Peyer's patch (tissue), 4 donors: ENCODE results near the gene BCL3.
A peak's percentile ranks its signal among the peaks of the same experiment; 100 is the strongest.

Source experiments
- POLR2A ChIP-seq, 2 donors: fragments of 450-650 bp; IDR thresholded peaks; one replicate each; pipeline ENCODE4 v1.5.1; 2017; ENCODE audit warnings: antibody characterized with exemption in 2 of 2, mild to moderate bottlenecking in 2 of 2, moderate library complexity in 2 of 2
- TF ChIP-seq, protein P1 (sequence below), 6 experiments: fragments of 450-650 bp in 4 of 6; fragments of 200-600 bp in 2 of 6; sonication (generic) in 1 of 6; IDR thresholded peaks; one replicate each; pipeline ENCODE4 v1.5.1; 2017 to 2019; ENCODE audit warnings: antibody characterized with exemption in 6 of 6, mild to moderate bottlenecking in 3 of 6, moderate library complexity in 1 of 6

DNA sequence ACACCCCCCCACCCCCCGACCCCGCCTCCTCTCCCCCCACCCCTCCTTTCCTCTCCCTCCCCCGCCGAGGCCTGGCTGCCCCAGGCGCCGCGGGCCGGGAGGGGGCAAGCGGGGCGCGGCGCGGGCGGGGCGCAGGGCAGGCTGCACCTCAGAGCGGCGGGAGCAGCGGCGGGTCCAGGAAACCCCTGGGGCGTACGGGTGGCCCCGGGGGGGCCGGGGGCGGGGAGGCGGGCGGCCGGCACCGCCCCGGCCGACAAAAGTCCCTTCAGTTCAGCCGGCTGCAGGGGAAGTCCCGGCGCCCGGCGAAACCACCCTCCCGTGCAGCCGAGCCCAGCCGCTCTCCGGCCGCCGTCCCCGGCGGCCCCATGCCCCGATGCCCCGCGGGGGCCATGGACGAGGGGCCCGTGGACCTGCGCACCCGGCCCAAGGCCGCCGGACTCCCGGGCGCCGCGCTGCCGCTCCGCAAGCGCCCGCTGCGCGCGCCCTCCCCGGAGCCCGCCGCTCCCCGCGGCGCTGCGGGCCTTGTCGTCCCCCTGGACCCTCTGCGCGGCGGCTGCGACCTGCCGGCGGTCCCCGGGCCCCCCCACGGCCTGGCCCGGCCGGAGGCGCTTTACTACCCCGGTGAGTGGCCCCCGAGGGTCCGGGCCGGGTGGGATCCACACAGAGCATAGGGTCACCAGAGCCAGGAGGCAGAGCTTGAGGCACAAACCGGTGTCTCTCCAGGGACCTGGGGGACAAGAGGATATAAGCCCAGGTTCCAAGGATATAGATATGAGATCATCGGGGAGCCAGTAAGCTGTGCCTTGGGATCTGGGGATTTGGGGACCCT, at the start of gene BCL3:
- TF ChIP-seq, protein P1, sequence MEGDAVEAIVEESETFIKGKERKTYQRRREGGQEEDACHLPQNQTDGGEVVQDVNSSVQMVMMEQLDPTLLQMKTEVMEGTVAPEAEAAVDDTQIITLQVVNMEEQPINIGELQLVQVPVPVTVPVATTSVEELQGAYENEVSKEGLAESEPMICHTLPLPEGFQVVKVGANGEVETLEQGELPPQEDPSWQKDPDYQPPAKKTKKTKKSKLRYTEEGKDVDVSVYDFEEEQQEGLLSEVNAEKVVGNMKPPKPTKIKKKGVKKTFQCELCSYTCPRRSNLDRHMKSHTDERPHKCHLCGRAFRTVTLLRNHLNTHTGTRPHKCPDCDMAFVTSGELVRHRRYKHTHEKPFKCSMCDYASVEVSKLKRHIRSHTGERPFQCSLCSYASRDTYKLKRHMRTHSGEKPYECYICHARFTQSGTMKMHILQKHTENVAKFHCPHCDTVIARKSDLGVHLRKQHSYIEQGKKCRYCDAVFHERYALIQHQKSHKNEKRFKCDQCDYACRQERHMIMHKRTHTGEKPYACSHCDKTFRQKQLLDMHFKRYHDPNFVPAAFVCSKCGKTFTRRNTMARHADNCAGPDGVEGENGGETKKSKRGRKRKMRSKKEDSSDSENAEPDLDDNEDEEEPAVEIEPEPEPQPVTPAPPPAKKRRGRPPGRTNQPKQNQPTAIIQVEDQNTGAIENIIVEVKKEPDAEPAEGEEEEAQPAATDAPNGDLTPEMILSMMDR (IDR thresholded peaks at IDR 0.05), result peak in 1 of 6 experiments; percentile 9
- TF ChIP-seq POLR2A (IDR thresholded peaks at IDR 0.05), result peak; percentile 52 to 72
